ENCODE results near the gene FBXW9. TPM values are rescaled to one million over a fixed set of nuclear protein-coding genes. Genes with fewer than 3 reads are reported as not detected.
A peak's percentile ranks its signal among the peaks of the same experiment; 100 is the strongest.

Gene FBXW9
- total and polyA plus RNA-seq, 2 of the 13 experiments (the other 11 are each of a cell fraction or from before 2014, with no cell fraction given), result 5.7 to 6.1 TPM

DNA sequence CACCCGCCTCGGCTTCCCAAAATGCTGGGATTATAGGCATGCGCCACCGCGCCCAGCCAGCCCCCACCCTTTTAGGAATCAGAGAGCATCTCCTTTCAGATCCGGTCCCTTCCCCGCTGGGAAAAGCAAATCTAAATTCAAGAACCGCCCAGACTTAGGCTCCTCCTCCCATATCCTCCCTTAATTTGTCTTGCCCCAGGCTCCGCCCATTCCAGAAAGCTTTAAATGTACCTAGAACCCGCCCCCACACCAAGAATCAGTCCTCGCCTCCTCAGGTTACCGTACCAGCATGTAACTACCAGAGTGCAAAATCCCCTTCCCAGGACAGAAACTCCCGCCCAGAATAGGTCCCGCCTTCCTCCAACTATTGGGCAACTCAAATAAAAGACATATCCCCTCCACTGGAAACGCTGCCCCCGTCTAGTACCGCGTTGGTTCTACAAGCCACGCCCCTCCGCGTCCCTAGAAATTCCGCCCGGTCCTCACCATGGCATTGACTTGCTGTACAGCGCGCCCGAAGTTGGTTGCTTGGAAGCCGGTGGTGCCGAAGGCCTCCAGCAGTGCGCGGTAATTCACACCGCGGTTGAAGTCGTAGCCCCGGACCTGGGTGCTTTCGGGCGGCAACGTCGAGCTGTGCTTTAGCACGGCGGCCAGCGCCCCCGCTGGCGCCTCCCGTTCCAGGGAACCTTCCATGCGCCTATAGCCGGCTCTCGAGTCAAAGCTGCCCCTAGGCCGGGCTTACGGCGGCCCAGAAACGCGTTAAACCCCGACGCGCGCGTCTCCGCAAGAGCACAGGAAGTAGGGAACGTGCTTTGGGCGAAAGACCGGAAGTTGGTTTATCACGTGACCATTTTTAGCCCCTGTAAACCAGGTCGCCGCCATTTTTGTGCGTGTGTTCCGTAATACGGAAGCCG is 15.1 kb downstream of the FBXW9 start, which contains the start of gene DHPS (continued):
- peak; percentile 60 for TF ChIP-seq ZNF143 (CRISPR knock-in tag; IDR thresholded peaks at IDR 0.05)
- TF ChIP-seq ZNF660 (CRISPR knock-in tag; IDR thresholded peaks at IDR 0.05; ENCODE audit: borderline replicate concordance, low read depth), result no peak
- peak; percentile 94 for TF ChIP-seq CEBPB (IDR thresholded peaks at IDR 0.05; ENCODE audit: borderline replicate concordance, low read depth, low read length)
- 0 out of 2 replicates have a peak, but pooled peaks have one; percentile 64 for TF ChIP-seq FIP1L1 (IDR thresholded peaks at IDR 0.05; ENCODE audit: borderline replicate concordance, insufficient read depth, low read depth, low read length)
- no peak for TF ChIP-seq ZNF354B (CRISPR knock-in tag; IDR thresholded peaks at IDR 0.05)
- TF ChIP-seq NRL (CRISPR knock-in tag; IDR thresholded peaks at IDR 0.05; ENCODE audit: borderline replicate concordance), result peak; percentile 54; the same call in 1 of the 2 replicates
- TF ChIP-seq, protein P1, sequence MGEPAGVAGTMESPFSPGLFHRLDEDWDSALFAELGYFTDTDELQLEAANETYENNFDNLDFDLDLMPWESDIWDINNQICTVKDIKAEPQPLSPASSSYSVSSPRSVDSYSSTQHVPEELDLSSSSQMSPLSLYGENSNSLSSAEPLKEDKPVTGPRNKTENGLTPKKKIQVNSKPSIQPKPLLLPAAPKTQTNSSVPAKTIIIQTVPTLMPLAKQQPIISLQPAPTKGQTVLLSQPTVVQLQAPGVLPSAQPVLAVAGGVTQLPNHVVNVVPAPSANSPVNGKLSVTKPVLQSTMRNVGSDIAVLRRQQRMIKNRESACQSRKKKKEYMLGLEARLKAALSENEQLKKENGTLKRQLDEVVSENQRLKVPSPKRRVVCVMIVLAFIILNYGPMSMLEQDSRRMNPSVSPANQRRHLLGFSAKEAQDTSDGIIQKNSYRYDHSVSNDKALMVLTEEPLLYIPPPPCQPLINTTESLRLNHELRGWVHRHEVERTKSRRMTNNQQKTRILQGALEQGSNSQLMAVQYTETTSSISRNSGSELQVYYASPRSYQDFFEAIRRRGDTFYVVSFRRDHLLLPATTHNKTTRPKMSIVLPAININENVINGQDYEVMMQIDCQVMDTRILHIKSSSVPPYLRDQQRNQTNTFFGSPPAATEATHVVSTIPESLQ (CRISPR knock-in tag; conservative IDR thresholded peaks at IDR 0.05), result no peak
- 0 out of 2 replicates have a peak, but pooled peaks have one; percentile 19 for TF ChIP-seq ZBTB37 (CRISPR knock-in tag; IDR thresholded peaks at IDR 0.05)
- peak; percentile 81; the same call in 1 of the 2 replicates for TF ChIP-seq PHF21A (CRISPR knock-in tag; IDR thresholded peaks at IDR 0.05)
- no peak for TF ChIP-seq ZBTB8A (CRISPR knock-in tag; IDR thresholded peaks at IDR 0.05; ENCODE audit: borderline replicate concordance, low read depth)
- TF ChIP-seq TBP (CRISPR knock-in tag; IDR thresholded peaks at IDR 0.05), result 0 out of 2 replicates have a peak, but pooled peaks have one; percentile 35
- TF ChIP-seq CENPX (CRISPR knock-in tag; IDR thresholded peaks at IDR 0.05), result no peak
- TF ChIP-seq E2F1 (CRISPR knock-in tag; IDR thresholded peaks at IDR 0.05), result peak; percentile 79
- TF ChIP-seq, protein P2, sequence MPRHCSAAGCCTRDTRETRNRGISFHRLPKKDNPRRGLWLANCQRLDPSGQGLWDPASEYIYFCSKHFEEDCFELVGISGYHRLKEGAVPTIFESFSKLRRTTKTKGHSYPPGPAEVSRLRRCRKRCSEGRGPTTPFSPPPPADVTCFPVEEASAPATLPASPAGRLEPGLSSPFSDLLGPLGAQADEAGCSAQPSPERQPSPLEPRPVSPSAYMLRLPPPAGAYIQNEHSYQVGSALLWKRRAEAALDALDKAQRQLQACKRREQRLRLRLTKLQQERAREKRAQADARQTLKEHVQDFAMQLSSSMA (CRISPR knock-in tag; IDR thresholded peaks at IDR 0.05), result no peak
- peak; percentile 49; the same call in 1 of the 2 replicates for TF ChIP-seq ZSCAN29 (CRISPR knock-in tag; conservative IDR thresholded peaks at IDR 0.05)
- TF ChIP-seq TERF1 (CRISPR knock-in tag; IDR thresholded peaks at IDR 0.05), result peak; percentile 39; the same call in 1 of the 2 replicates
- peak; percentile 77; the same call in 1 of the 2 replicates for TF ChIP-seq AHR (CRISPR knock-in tag; IDR thresholded peaks at IDR 0.05)
- TF ChIP-seq ZFP36L1 (CRISPR knock-in tag; IDR thresholded peaks at IDR 0.05), result peak; percentile 20; the same call in 1 of the 2 replicates
- TF ChIP-seq HIVEP1 (CRISPR knock-in tag; IDR thresholded peaks at IDR 0.05), result peak; percentile 33; the same call in 1 of the 2 replicates
- no peak for TF ChIP-seq ZNF329 (CRISPR knock-in tag; IDR thresholded peaks at IDR 0.05; ENCODE audit: low read depth)
- peak; percentile 80; the same call in 1 of the 2 replicates for TF ChIP-seq ZBTB20 (CRISPR knock-in tag; IDR thresholded peaks at IDR 0.05; ENCODE audit: borderline replicate concordance, low read depth)
- no peak for TF ChIP-seq ZNF619 (CRISPR knock-in tag; IDR thresholded peaks at IDR 0.05)
